SK-N-SH treated with all-trans-retinoic acid at 6 μM for 48 hours (cell line): ENCODE data around the gene IGSF9.

Experiments
- GLIS3 ChIP-seq: fragments of 250-450 bp; sonication (Bioruptor Pico); IDR thresholded peaks from 2 replicates; pipeline ENCODE4 v1.5.0; 2020; ENCODE audit warnings: mild to moderate bottlenecking, moderate library complexity
- RARB ChIP-seq: fragments of 250-450 bp; sonication (Bioruptor Pico); IDR thresholded peaks from 2 replicates; pipeline ENCODE4 v1.8.0; 2021; ENCODE audit warnings: mild to moderate bottlenecking, moderate library complexity
- SNAI2 ChIP-seq: fragments of 250-450 bp; sonication (Bioruptor Pico); IDR thresholded peaks from 2 replicates; pipeline ENCODE4 v1.5.0; 2020; ENCODE audit warnings: mild to moderate bottlenecking, moderate library complexity
- TCF4 ChIP-seq: fragments of 250-450 bp; sonication (Bioruptor Pico); IDR thresholded peaks from 2 replicates; pipeline ENCODE4 v1.8.0; 2021; ENCODE audit warnings: mild to moderate bottlenecking, moderate library complexity, borderline replicate concordance
- ZC3H10 ChIP-seq: fragments of 250-450 bp; sonication (Bioruptor Pico); IDR thresholded peaks from 2 replicates; pipeline ENCODE4 v1.5.1; 2021; ENCODE audit warnings: mild to moderate bottlenecking, moderate library complexity
- ZFP3 ChIP-seq: fragments of 250-450 bp; sonication (Bioruptor Pico); IDR thresholded peaks from 2 replicates; pipeline ENCODE4 v1.5.0; 2020; ENCODE audit warnings: mild to moderate bottlenecking, moderate library complexity
- ZFP30 ChIP-seq: fragments of 450-650 bp; formaldehyde crosslinking; IDR thresholded peaks from 2 replicates; pipeline ENCODE4 v1.5.0; 2022; ENCODE audit warnings: mild to moderate bottlenecking, moderate library complexity
- ZNF8 ChIP-seq: fragments of 450-650 bp; formaldehyde crosslinking; IDR thresholded peaks from 2 replicates; pipeline ENCODE4 v1.5.0; 2020; ENCODE audit warnings: mild to moderate bottlenecking, moderate library complexity
- TF ChIP-seq, protein P1 (sequence below): fragments of 250-450 bp; sonication (Bioruptor Pico); IDR thresholded peaks from 2 replicates; pipeline ENCODE4 v1.5.0; 2020; ENCODE audit warnings: mild to moderate bottlenecking, moderate library complexity
- TF ChIP-seq, protein P2 (sequence below): fragments of 250-450 bp; sonication (Bioruptor Pico); IDR thresholded peaks from 2 replicates; pipeline ENCODE4 v1.8.0; 2020; ENCODE audit warnings: mild to moderate bottlenecking, moderate library complexity, borderline replicate concordance
- TF ChIP-seq, protein P3 (sequence below): fragments of 250-450 bp; sonication (Bioruptor Pico); IDR thresholded peaks from 2 replicates; pipeline ENCODE4 v1.5.1; 2020; ENCODE audit warnings: low read depth, mild to moderate bottlenecking, moderate library complexity

DNA sequence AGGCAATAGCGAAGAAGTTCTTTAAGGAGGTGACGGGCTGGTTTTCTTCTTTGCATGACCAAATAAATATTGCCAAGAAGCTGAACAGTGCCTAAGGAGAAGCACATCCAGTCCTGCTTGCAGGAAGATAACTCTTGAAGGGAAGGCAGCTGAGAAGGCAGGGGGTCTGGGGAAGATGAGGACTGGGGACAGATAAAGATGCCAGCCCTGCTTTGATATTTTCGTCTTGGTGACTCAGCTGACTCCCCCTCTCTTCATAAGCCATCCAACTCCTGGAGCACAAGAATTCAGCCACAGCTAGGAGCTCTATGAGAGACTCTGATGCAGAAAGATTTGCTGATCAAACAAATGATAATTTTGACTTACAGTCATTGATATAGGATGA is 48.9 kb downstream of the IGSF9 start:
- TF ChIP-seq, protein P1, sequence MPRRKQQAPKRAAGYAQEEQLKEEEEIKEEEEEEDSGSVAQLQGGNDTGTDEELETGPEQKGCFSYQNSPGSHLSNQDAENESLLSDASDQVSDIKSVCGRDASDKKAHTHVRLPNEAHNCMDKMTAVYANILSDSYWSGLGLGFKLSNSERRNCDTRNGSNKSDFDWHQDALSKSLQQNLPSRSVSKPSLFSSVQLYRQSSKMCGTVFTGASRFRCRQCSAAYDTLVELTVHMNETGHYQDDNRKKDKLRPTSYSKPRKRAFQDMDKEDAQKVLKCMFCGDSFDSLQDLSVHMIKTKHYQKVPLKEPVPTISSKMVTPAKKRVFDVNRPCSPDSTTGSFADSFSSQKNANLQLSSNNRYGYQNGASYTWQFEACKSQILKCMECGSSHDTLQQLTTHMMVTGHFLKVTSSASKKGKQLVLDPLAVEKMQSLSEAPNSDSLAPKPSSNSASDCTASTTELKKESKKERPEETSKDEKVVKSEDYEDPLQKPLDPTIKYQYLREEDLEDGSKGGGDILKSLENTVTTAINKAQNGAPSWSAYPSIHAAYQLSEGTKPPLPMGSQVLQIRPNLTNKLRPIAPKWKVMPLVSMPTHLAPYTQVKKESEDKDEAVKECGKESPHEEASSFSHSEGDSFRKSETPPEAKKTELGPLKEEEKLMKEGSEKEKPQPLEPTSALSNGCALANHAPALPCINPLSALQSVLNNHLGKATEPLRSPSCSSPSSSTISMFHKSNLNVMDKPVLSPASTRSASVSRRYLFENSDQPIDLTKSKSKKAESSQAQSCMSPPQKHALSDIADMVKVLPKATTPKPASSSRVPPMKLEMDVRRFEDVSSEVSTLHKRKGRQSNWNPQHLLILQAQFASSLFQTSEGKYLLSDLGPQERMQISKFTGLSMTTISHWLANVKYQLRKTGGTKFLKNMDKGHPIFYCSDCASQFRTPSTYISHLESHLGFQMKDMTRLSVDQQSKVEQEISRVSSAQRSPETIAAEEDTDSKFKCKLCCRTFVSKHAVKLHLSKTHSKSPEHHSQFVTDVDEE = no peak
- TF ChIP-seq RARB (CRISPR knock-in tag) = no peak
- no peak for TF ChIP-seq ZFP30 (CRISPR knock-in tag)
- TF ChIP-seq SNAI2 (CRISPR knock-in tag) = no peak
- TF ChIP-seq ZFP3 (CRISPR knock-in tag) = no peak
- TF ChIP-seq TCF4 (CRISPR knock-in tag) = no peak
- no peak for TF ChIP-seq ZNF8 (CRISPR knock-in tag)
- TF ChIP-seq, protein P2, sequence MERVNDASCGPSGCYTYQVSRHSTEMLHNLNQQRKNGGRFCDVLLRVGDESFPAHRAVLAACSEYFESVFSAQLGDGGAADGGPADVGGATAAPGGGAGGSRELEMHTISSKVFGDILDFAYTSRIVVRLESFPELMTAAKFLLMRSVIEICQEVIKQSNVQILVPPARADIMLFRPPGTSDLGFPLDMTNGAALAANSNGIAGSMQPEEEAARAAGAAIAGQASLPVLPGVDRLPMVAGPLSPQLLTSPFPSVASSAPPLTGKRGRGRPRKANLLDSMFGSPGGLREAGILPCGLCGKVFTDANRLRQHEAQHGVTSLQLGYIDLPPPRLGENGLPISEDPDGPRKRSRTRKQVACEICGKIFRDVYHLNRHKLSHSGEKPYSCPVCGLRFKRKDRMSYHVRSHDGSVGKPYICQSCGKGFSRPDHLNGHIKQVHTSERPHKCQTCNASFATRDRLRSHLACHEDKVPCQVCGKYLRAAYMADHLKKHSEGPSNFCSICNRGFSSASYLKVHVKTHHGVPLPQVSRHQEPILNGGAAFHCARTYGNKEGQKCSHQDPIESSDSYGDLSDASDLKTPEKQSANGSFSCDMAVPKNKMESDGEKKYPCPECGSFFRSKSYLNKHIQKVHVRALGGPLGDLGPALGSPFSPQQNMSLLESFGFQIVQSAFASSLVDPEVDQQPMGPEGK = no peak
- TF ChIP-seq ZC3H10 (CRISPR knock-in tag) = no peak
- TF ChIP-seq, protein P3, sequence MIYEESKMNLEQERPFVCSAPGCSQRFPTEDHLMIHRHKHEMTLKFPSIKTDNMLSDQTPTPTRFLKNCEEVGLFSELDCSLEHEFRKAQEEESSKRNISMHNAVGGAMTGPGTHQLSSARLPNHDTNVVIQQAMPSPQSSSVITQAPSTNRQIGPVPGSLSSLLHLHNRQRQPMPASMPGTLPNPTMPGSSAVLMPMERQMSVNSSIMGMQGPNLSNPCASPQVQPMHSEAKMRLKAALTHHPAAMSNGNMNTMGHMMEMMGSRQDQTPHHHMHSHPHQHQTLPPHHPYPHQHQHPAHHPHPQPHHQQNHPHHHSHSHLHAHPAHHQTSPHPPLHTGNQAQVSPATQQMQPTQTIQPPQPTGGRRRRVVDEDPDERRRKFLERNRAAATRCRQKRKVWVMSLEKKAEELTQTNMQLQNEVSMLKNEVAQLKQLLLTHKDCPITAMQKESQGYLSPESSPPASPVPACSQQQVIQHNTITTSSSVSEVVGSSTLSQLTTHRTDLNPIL = no peak
- no peak for TF ChIP-seq GLIS3 (CRISPR knock-in tag)
